Right ventricle myocardium superior (tissue), 1 donor: ENCODE results near the gene IL10. TPM values are rescaled to one million over a fixed set of nuclear protein-coding genes. Genes with fewer than 3 reads are reported as not detected.
"Not testable (repeated sequence)": the region's sequence is repeated elsewhere in the genome, so short reads cannot be mapped to it uniquely, and the experiment has no call there.

Experiments used
- ATAC-seq: fragments of 200-7000 bp; cut with Tn5 transposase; one replicate; pipeline ENCODE4 v1.9.1; 2020; ENCODE audit warnings: mild to moderate bottlenecking; ENCODE audit not compliant: poor library complexity
- DNase-seq: peaks from one replicate; pipeline ENCODE4 v3.0.0-alpha.2; 2020
- intact Hi-C: fragments of 100-400 bp; cut with DNase I; formaldehyde crosslinking; loops from one replicate; pipeline ENCODE4 v1.11.2; 2022
- total RNA-seq: library from RNA; stranded (reverse); fragmentation: NEBNext Ultra II Directional; extraction: Animal tissue kit (Norgen Biotek cat#: 25700); gene quantifications from one replicate; pipeline ENCODE4 v1.2.1, GENCODE V29; 2021
- donor health status: DM: no; HTN: yes; CAD: no; lungs with severe emphysema.

Gene IL10
- total RNA-seq, 1 donor from 2014 or later: 0.43 TPM

DNA sequence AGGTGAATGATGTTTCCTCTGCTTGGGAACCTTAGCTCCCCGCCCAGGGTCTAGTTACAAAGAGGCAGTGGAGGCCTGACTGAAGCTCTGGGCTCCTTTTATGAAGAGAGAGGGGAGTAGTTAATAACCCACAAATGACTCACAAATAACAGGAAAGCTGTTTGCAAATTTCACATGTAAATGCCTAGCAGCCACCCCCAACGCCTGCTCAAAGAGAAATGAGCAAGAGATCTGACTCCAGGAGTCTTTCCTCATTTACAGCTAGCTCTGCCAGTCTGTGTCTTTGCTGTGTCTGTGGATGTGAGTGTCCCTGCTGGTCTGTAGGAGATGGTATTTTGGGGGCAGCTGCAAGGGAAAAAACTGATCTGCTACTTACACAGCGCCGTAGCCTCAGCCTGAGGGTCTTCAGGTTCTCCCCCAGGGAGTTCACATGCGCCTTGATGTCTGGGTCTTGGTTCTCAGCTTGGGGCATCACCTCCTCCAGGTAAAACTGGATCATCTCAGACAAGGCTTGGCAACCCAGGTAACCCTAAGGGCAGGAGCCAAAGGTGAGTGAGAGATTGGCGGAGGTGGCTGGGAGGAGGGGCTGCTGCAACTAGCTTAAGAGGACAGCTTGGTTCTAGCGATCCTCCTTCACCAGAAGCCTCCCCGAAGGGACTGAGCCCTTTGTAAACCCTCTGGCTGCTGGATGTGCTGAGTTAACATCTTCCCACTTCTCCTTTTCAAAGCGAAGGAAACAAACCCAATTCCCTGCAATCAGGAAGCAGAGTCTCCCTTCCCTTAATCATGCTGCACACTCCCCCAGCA lies 1.6 kb downstream of the IL10 start, which contains the start of gene IL19:
IL19 (plus strand) TSS at position 243 of the 807 bp plus-strand sequence. CDS start 65,890 bp downstream, outside the sequence.
- peak; percentile 63 for ATAC-seq
- intact Hi-C loops: no loop called here

DNA sequence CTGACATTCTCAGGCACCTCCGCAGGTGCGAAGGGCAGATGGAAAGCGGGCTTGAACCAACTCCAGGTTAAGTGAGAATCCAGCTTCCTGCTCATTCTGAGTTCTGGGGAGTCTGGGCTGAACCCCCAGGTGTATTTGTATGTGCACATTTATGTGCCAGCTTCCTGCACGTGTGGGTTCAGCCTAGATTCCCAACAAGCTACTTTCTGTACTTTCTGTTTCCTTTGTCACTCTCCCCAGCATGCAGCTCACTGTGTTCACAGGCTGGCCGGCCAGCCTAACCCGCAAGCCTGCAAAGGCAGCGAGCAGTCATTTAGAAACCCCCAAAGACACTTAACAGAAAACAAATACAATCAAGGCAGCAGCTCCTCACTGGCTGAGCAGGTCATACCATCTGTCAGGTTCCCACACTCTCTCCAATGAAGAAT lies 3.0 kb downstream of the IL10 start:
- intact Hi-C loops: no loop called here
- DNase-seq: no peak
- ATAC-seq: no peak

More for the DNA sequence above, 1.6 kb downstream of the IL10 start, which contains the start of gene IL19:
- no peak for DNase-seq

DNA sequence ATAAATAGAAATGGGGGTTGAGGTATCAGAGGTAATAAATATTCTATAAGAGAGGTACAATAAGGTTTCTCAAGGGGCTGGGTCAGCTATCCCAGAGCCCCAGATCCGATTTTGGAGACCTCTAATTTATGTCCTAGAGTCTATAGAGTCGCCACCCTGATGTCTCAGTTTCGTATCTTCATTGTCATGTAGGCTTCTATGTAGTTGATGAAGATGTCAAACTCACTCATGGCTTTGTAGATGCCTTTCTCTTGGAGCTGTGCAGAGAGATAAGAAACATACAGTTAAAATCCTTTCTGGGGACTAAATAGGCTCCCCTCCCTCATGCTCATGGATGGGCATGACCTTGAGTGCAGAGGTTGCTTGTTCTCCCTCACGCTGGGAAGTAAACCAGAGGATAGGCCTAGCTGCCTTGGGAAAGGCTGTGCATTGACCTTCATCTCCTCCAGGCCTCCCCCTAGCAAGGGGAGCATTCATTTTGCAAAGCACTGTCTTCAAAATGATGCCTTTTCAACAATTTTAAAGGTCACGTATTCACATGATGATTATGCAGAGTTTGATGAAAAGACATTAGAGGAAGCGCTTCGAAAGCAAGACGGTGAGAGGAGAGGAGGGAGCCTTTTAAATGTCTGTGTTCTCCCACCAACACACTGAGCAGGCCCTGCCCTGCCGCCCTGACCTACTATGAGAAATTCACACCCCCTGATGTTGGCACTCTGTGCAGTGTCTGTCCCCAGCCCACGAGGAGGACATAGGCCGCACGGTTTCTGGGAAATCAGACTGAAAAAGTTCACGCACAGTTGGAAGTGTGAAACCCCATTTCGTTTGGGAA lies 3.6 kb downstream of the IL10 start:
- intact Hi-C loops: no loop called here
- DNase-seq: no peak
- ATAC-seq: no peak

DNA sequence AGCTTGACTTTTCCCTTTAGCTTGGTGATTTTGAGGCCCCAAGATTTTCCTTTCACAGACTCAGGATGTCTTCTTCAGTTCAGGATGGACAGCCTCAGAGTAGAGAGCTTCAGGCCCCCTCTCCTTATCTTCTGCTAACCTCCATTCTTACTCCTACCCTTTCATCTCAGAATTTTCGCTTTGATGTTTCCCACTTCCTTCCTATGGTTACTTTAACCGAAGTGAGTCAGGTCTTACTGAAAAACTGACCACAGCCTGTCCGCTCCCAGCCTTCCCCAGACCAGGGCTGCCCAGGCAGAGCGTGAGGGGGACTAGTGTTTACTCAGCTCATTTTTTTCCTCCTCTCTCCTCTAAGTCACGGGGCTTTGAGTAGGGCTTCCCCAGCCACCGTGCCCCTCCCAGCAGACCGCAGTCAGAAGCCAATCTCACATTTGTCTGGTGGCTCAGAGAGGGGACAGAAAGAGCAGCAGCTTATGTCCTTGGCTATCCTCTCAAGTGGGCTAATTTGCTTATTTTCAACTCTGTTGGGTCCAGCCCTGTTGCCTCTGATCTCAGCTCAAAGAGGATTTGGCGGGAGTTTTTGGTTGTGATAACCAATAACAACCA lies 5.9 kb downstream of the IL10 start:
- intact Hi-C loops: no loop called here
- ATAC-seq: peak; percentile 68
- DNase-seq: peak; percentile 64

DNA sequence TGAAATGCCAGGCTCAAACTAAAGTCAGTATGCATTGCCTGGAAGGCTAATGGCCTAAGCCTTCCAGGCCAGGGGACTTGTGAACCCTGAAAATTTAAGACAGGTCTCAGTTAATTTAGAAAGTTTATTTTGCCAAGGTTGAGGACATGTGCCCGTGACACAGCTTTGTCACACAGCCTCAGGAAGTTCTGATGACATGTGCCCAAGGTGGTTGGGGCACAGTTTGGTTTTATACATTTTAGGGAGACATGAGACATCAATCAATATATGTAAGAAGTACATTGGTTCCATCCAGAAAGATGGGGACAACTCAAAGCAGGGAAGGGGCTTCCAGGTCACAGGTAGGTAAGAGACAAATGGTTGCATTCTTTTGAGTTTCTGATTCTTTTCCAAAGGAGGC lies 6.5 kb downstream of the IL10 start:
- DNase-seq, intact Hi-C loops, ATAC-seq: not testable (repeated sequence)

DNA sequence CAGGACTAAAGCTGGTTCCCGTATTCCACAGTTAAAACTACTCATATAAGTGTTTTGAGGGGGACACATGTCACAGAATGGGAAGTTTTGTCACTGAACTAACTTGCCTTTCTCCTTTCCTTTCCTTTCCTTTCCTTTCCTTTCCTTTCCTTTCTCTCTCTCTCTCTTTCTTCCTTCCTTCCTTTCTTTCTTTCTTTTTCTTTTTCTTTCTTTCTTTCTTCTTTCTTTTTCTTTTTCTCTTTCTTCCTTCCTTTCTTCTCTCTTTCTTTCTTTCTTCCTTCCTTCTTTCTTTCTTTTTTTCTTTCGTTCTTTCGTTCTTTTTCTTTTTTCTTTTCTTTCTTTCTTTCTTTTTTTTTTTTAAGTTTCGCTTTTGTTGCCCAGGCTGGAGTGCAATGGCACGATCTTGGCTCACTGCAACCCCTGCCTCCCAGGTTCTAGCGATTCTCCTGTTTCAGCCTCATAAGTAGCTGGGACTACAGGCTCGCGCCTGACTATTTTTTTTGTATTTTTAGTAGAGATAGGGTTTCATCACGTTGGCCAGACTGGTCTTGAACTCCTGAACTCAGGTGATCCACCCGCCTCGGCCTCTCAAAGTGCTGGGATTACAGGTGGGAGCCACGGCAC lies 9.4 kb downstream of the IL10 start:
- DNase-seq: not testable (repeated sequence)

DNA sequence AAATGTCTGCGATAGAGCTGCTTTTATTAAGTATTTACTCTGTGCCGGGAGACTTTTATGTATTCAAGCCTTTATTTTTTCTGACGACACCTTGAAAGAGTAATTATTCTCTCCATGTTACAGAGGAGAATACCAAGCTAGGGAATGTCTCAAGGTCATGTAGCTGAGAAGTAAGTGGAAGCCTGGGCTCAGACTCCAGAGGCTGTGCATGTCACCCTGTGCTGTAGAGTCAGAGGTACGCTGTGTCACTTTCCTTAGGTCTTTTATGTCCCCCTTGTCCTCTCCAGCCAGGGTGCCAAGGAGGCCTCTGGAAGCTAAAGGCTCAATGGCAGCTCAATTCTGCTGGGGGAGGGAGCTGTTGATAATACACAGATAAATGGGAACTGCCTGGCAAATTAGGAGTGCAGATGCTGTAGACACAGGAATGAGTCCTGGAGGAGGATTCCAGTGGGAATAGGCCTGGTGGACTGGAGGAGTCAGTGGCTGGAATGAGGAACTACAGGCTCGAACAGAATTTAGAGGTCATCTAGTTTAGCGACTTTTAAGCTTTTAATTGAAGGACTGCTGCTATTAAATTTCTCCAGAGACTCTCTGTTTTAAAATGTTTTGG lies 11.0 kb downstream of the IL10 start:
- ATAC-seq (no peak), DNase-seq (no peak)
- intact Hi-C loops: no loop called here

More for the DNA sequence above, 9.4 kb downstream of the IL10 start:
- ATAC-seq, intact Hi-C loops: not testable (repeated sequence)

DNA sequence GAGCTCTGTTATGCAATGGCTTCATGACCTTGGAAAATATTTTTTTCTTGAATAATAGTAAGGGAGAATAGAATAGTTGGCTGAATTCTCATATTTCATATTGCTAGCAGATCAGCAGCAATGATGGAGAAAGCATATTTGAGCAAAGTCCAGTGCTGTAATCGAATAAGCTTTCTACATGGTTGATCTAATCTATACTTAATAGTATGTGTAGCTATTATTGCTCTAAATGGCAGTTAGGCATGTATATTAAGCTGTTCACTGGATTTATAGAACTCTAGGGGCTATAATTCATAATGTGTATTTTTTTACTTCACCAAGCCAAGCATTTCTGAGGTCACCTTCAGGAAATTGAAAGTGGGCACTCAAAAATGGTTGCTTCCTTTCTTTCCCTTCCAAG lies 11.7 kb downstream of the IL10 start:
- ATAC-seq (no peak), DNase-seq (no peak)
- intact Hi-C loops: no loop called here

DNA sequence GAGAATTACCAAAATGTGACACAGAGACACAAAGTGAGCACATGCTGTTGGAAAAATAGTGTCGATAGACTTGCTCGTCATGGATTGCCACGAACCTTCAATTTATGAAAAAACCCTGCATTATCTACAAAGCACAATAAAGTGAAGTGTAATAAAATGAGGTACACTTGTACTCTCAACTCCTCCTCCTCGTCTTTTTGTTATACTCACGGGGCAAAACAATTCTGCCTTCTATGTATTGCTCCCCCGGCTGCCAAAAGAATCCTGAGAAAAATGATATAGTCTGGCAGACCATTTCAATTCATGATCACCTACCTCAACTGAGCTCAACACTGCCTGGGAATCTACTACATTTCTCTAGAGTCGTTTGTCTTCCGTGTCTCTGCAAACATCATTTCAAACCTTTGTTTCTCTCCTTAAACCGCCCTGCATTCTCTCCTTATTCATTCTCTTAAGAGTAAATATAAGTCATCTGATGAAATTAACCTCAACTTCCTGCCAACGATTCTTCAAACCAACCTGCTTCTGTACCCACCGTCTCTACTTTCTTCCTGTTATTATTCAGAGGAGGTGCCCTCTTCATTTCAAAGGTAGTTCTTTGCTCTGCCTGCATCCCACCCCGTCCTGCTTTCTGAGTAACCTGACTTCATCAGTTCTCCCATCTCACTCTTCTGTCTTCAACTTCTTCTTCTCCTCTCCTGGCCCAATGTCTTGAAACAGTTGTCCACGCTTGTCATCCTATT lies 14.6 kb downstream of the IL10 start:
- ATAC-seq: no peak
- no peak for DNase-seq
- intact Hi-C loops: no loop called here

DNA sequence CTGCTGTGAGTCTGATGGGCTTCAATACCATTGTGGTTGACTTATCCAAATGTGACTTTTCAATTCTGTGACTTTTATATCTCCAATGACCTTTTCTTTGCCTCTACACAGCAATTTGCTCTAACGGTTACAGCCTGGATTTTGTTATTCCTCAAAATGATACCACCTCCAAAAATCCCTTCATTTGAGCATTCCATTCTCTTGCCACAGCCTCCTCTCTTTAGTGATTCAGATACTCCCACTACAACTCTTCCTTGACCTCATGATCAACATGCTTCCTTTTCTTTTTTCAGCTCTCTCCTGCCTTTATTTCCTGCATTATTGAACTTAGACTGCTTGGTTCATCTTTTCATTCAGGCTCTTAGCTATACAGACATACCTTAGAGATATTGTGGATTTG lies 18.3 kb downstream of the IL10 start:
- intact Hi-C loops: no loop called here
- DNase-seq: no peak
- ATAC-seq: no peak

DNA sequence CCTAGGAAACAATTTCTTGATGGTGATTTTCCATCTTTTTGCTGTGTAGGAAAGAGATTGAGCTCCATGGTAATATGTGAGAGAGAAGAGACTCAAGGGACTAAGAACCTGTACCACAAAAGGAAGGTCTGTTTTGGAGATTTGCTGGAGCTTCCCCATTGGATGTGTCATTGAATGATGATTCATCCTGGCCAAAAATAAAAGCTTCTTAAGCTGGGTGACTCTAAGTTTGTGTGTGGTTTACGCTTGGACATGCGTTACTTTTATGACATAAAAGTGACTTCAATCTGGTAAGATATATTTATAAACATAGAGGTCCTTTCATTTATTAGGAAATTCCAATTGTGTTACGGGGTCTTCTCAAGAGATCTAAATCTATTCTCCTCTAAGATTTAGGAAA lies 19.2 kb downstream of the IL10 start:
- ATAC-seq: no peak
- intact Hi-C loops: no loop called here

DNA sequence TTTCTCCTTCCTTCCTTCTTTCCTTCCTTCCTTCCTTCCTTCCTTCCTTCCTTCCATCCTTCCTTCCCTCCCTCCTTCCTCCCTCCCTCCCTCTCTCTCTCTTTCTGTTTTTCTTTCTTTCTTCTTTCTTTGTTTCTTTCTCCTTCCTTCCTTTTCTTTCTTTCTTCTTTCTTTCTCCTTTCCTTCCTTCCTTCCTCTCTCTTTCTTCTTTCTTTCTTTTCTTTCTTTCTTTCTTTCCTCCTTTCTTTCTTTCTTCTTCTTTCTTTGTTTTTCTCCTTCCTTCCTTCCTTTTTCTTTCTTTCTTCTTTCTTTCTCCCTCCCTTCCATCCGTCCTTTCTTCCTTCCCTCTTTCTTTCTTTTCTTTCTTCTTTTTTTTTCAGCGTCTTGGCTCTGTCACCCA lies 19.8 kb downstream of the IL10 start:
- DNase-seq: no peak
- intact Hi-C loops: no loop called here
- no peak for ATAC-seq

More for the DNA sequence above, 19.2 kb downstream of the IL10 start:
- no peak for DNase-seq

DNA sequence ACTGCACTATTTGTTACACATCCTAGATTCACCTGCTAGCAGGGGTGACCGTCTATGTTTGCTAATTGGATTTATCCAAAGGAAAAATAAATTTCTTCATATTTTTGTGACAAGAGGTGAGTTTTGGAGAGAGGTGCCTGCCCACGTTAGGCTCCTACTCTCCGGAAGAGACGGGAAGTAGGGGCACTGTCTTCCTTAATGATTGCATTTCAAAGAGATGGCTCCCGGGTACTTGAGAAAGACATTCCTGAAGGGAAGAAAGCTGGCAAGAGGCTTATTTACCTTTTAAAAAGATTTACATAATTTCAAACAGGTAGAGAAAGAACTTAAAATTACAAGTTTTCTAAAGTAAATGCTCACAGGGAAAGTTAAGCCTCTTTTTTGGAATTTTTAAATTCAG lies 20.4 kb downstream of the IL10 start:
- DNase-seq (no peak), ATAC-seq (no peak)
- intact Hi-C loops: no loop called here

DNA sequence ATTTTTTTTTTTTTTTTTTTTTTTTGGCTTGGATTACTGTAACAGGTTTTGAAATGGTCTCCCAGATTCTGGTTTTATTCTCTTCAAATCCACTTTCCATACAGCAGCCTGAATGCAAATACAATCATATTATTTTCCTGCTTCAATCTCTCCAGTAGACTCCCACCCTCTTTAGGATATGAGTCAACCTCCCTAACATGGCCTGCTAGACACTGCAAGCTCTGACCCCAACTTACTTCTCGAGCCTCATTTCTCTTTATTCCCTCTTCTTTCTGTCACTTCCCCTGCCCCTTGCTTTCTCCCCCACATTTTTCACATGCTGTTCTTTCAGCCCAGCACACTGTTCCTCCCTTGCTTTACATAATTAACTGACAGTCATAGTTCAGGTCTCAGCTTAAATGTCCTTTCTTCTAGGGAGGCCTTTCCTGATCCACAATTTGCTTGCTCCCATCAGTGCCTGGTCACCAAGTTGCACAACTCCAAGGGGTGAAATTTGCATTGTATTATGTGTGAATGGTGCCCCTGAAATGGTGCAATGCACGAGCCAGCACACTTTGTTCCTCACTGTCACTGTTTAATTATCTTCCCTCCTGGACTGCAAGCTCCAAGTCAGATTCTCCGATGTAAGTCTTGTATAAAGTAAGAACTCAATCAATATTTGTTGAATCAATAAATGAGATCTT lies 23.8 kb downstream of the IL10 start:
- DNase-seq: no peak

DNA sequence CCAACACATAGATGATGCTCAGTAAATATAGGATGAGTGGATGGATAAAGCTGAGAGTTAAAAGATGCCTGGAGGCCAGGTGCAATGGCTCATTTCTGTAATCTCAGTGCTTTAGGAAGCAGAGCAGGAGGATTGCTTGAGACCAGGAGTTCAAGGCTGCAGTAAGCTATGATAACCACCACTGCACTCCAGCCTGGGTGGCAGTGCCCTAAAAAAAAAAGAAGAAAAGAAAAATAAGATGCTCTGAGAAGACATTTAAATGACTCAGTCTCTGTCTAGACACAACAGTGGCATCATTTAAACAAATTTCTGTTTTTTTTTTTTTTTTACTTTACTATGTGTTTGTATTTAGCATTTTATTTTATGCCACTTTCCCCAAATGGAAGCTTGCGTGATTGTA lies 27.0 kb downstream of the IL10 start:
- DNase-seq (no peak), ATAC-seq (no peak)
- intact Hi-C loops: no loop called here

More for the DNA sequence above, 23.8 kb downstream of the IL10 start:
- intact Hi-C loops: no loop called here
- no peak for ATAC-seq

DNA sequence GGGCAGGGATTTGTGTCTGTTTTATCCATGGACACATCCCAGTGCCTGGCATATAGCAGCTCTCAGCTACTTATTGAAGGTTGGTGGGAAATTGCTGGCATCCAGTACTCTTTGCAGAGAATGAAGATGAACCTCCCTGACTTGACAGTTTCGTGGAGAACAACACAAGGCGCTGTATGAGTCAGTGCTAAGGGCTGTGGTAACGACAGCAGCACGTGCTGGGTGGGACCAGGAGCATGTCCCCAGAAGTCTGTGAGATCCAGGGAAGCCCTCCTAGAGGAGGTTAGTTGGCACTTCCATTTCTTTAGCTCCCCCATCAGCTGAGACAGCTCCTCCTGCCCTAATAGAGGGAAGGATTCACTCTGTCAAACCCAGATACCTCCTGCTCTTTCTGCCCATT lies 27.6 kb downstream of the IL10 start:
- ATAC-seq (no peak), DNase-seq (no peak)
- intact Hi-C loops: no loop called here

DNA sequence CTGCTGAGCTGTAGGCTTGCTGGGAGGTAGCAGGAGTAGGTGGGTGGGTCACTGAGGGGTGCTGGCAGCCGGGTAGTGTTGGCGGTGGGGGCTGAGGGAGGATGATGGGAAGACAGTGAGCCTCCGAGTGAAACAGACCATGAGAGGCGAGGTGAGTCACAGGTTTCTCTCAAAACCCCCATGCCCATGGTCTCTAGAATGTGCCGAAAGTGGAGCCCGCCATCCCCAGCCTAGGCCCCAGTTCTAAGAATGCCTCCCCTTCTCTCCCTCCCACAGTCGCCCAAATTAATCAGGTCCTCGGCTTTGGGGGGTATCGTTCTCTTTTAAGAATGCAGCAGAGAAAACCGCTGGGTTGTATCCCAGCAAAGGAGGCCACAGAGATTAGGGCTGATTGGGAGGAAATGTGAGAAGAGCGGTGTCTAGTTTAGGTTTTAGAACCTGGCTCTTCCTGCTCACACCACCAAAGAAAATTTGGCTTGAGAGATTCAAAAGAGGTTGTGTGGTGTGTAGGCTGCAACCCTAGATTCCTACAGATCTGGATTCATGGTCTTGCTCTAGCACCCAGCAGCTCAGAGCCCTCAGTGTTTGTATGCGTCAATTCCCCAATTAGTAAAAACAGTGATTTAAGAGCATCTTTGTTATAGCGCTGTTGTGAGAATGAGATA lies 29.4 kb downstream of the IL10 start:
- intact Hi-C loops: no loop called here
- no peak for DNase-seq
- ATAC-seq: no peak
